ENCODE results near the gene HPCAL4. TPM values are rescaled to one million over a fixed set of nuclear protein-coding genes. Genes with fewer than 3 reads are reported as not detected.
A peak's percentile ranks its signal among the peaks of the same experiment; 100 is the strongest.

The HPCAL4 gene
- total and polyA plus RNA-seq, 9 of the 15 experiments (the other 6 are each of a cell fraction or from before 2014, with no cell fraction given): 0.01 to 0.04 (median 0.04) TPM; not detected in 4

GRCh38 chr1:39685071-39685470 lies 6.2 kb downstream of the HPCAL4 start:
- intact Hi-C loops (cut with micrococcal nuclease): no loop called here
- BruUV-seq (replicated peaks): no TSS peak
- 2% methylated on average over 3 of the region's 3 CpGs for WGBS (ENCODE audit: insufficient coverage, low coverage, missing lambda C conversion rate)

GRCh38 chr1:39684313-39684664 lies 6.9 kb downstream of the HPCAL4 start:
- H4K20me1 ChIP-seq (replicated peaks; ENCODE audit: control insufficient read depth, insufficient read depth, low read length): no peaks in the 10 kb centered on the region
- no peaks in the 10 kb centered on the region for H3K79me2 ChIP-seq (ENCODE audit: control insufficient read depth, insufficient read depth, low read length)
- H3K4me2 ChIP-seq (ENCODE audit: insufficient read depth, low read length): no peak overlapping the region
- intact Hi-C loops (cut with micrococcal nuclease) (no loop called here), in situ Hi-C loops (cut with MboI) (no loop called here)
- 13% methylated on average over 10 of the region's 13 CpGs for WGBS (ENCODE audit: insufficient coverage, low coverage, missing lambda C conversion rate)
- BruUV-seq (replicated peaks): no TSS peak
- no peak for ATAC-seq
- H3K9ac ChIP-seq (ENCODE audit: insufficient read depth in 1 of 2, low read depth in 2 of 2, low read length in 2 of 2): peak overlapping the region in 1 of 2 experiments; percentile 56; a peak in 1 of 4 replicates
- no peaks in the 10 kb centered on the region for H3K9me3 ChIP-seq (replicated peaks; ENCODE audit: control insufficient read depth, insufficient read depth, low read depth, low read length)
- no peaks in the 10 kb centered on the region for H3K9me1 ChIP-seq (ENCODE audit: control insufficient read depth, insufficient read depth, low read length)
- H2AFZ ChIP-seq (ENCODE audit: low read depth, low read length): no peak overlapping the region
- no peaks in the 10 kb centered on the region for H3K36me3 ChIP-seq (ENCODE audit: control insufficient read depth, insufficient read depth, low read length)
- H3K27me3 ChIP-seq (ENCODE audit: control insufficient read depth in 2 of 2, insufficient read depth in 2 of 2, low read length in 2 of 2): peaks cover 36 to 80% of the 10 kb centered on the region in 2 experiments
- no peak for FAIRE-seq
- no peak for DNase-seq (ENCODE audit: extremely low read depth in 1 of 4, low spot score in 3 of 4)
- no peak overlapping the region for H3K4me3 ChIP-seq
- CTCF ChIA-PET (ENCODE audit: low intra/inter-chr PET ratio): no interaction called here
- no peak overlapping the region for H3K27ac ChIP-seq (ENCODE audit: extremely low read depth, low read depth, low read length)
- peaks cover 0 to 5% of the 10 kb centered on the region in 2 experiments; a peak in 2 of 5 replicates for H3K4me1 ChIP-seq (replicated peaks in 1 of 2; ENCODE audit: control insufficient read depth in 2 of 2, insufficient read depth in 2 of 2, low read length in 2 of 2)
- peak in 1 of 2 experiments; percentile 2 for TF ChIP-seq E2F6 (IDR thresholded peaks at IDR 0.05; ENCODE audit: borderline replicate concordance in 1 of 2, extremely low read depth in 1 of 2, insufficient read depth in 1 of 2, insufficient read length in 1 of 2, low read depth in 1 of 2, low read length in 1 of 2, poor library complexity in 1 of 2, severe bottlenecking in 1 of 2)
- TF ChIP-seq RBM14 (IDR thresholded peaks at IDR 0.05; ENCODE audit: borderline replicate concordance, insufficient read depth, low read depth, low read length): no peak
- POLR2A ChIA-PET: interaction anchor here (0.6 to 2.0 kb wide), 3 partner anchors 17 to 193 kb away, joined by 3 to 4 read pairs (median 4); no protein-coding TSS in a partner anchor

More at GRCh38 chr1:39685071-39685470, 6.2 kb downstream of the HPCAL4 start:
- Histone ChIP-seq H3K4me2 (ENCODE audit: insufficient read depth, low read length) (no peak overlapping the region), H3K27ac (ENCODE audit: extremely low read depth, low read depth, low read length) (no peak overlapping the region), H3K27me3 (ENCODE audit: control insufficient read depth in 2 of 2, insufficient read depth in 2 of 2, low read length in 2 of 2) (peaks cover 35 to 82% of the 10 kb centered on the region in 2 experiments), H4K20me1 (replicated peaks; ENCODE audit: control insufficient read depth, insufficient read depth, low read length) (no peaks in the 10 kb centered on the region), H2AFZ (ENCODE audit: low read depth, low read length) (no peak overlapping the region), H3K79me2 (ENCODE audit: control insufficient read depth, insufficient read depth, low read length) (no peaks in the 10 kb centered on the region), H3K4me1 (replicated peaks in 1 of 2; ENCODE audit: control insufficient read depth in 2 of 2, insufficient read depth in 2 of 2, low read length in 2 of 2) (peaks cover 0 to 5% of the 10 kb centered on the region in 2 experiments; a peak in 2 of 5 replicates), H3K9ac (ENCODE audit: insufficient read depth in 1 of 2, low read depth in 2 of 2, low read length in 2 of 2) (no peak overlapping the region), H3K36me3 (ENCODE audit: control insufficient read depth, insufficient read depth, low read length) (no peaks in the 10 kb centered on the region), H3K4me3 (no peak overlapping the region), H3K9me1 (ENCODE audit: control insufficient read depth, insufficient read depth, low read length) (no peaks in the 10 kb centered on the region), H3K9me3 (replicated peaks; ENCODE audit: control insufficient read depth, insufficient read depth, low read depth, low read length) (no peaks in the 10 kb centered on the region)
- ChIA-PET POLR2A (interaction anchor here (1.0 to 2.0 kb wide), 3 partner anchors 9 to 28 kb away, joined by 4 read pairs; no protein-coding TSS in a partner anchor), CTCF (ENCODE audit: low intra/inter-chr PET ratio) (no interaction called here)
- ATAC-seq: no peak
- DNase-seq (ENCODE audit: extremely low read depth in 1 of 4, low spot score in 3 of 4): no peak
- in situ Hi-C loops (cut with MboI): no loop called here
- TF ChIP-seq CGGBP1 (CRISPR knock-in tag; IDR thresholded peaks at IDR 0.05) (no peak), RBM15 (IDR thresholded peaks at IDR 0.05; ENCODE audit: insufficient read depth, low read length) (no peak)
- FAIRE-seq: no peak
